HEK293 (cell line): Measurements from ENCODE around the gene LHX6.
A peak's percentile ranks its signal among the peaks of the same experiment; 100 is the strongest.

Source experiments
- CTCF ChIA-PET: fragments of 350-600 bp; formaldehyde crosslinking; extraction: SDS; loops from one replicate; lab custom pipeline; 2021; ENCODE audit warnings: antibody characterized with exemption; lab: Yijun Ruan, JAX
- POLR2A ChIA-PET: fragments of 300-600 bp; formaldehyde crosslinking; extraction: SDS; loops from one replicate; lab custom pipeline; 2020; ENCODE audit warnings: antibody characterized with exemption, inconsistent platforms; lab: Yijun Ruan, JAX
- H3K27ac ChIP-seq: fragments of 200-500 bp; sonication (Bioruptor generic); 2 replicates; pipeline ENCODE4 v1.5.1; 2014; ENCODE audit warnings: low read depth, low read length, control low read depth, inconsistent platforms; ENCODE audit errors: extremely low read depth
- H3K36me3 ChIP-seq, 2 experiments: fragments of 200-500 bp in 1 of 2; sonication (Bioruptor generic) in 1 of 2; 1 replicate in 1 of 2; 2 replicates in 1 of 2; pipeline ENCODE4 v1.5.1; 2014 to 2017; ENCODE audit warnings: inconsistent platforms in 2 of 2, low read length in 2 of 2; ENCODE audit not compliant: control insufficient read depth in 2 of 2, insufficient read depth in 1 of 2
- H3K4me1 ChIP-seq: fragments of 200-500 bp; sonication (Bioruptor generic); 2 replicates; pipeline ENCODE4 v1.5.1; 2014; ENCODE audit warnings: mild to moderate bottlenecking, low read length, inconsistent platforms; ENCODE audit not compliant: control insufficient read depth, insufficient read depth
- H3K4me3 ChIP-seq: 2 replicates; pipeline ENCODE4 v1.5.1; 2011; ENCODE audit warnings: low read depth, mild to moderate bottlenecking, control low read depth, low read length, moderate library complexity
- H3K9me3 ChIP-seq: fragments of 200-500 bp; sonication (Bioruptor generic); 2 replicates; pipeline ENCODE4 v1.5.1; 2014; ENCODE audit warnings: low read depth, low read length, inconsistent platforms; ENCODE audit not compliant: control insufficient read depth, insufficient read depth
- EGR2 ChIP-seq: fragments of 450-650 bp; formaldehyde crosslinking; IDR thresholded peaks from 2 replicates; pipeline ENCODE4 v1.5.1; 2016; ENCODE audit warnings: low read depth, missing biosample characterization, missing genetic modification characterization
- GLIS1 ChIP-seq: fragments of 450-650 bp; formaldehyde crosslinking; IDR thresholded peaks from 2 replicates; pipeline ENCODE4 v1.5.1; 2016; ENCODE audit warnings: missing biosample characterization, missing genetic modification characterization
- GLIS2 ChIP-seq: fragments of 450-650 bp; formaldehyde crosslinking; IDR thresholded peaks from 2 replicates; pipeline ENCODE4 v1.5.1; 2016; ENCODE audit warnings: missing biosample characterization, missing genetic modification characterization
- IKZF3 ChIP-seq: fragments of 450-650 bp; IDR thresholded peaks from 2 replicates; pipeline ENCODE4 v1.5.0; 2018; ENCODE audit warnings: missing biosample characterization, mild to moderate bottlenecking, missing genetic modification characterization, moderate library complexity
- MYNN ChIP-seq: fragments of 450-650 bp; formaldehyde crosslinking; IDR thresholded peaks from 2 replicates; pipeline ENCODE4 v1.5.1; 2016; ENCODE audit warnings: missing biosample characterization, missing genetic modification characterization, borderline replicate concordance
- SP2 ChIP-seq: fragments of 450-650 bp; formaldehyde crosslinking; IDR thresholded peaks from 2 replicates; pipeline ENCODE4 v1.5.1; 2016; ENCODE audit warnings: missing biosample characterization, missing genetic modification characterization
- SP7 ChIP-seq: fragments of 450-650 bp; formaldehyde crosslinking; IDR thresholded peaks from 2 replicates; pipeline ENCODE4 v1.5.1; 2016; ENCODE audit warnings: missing biosample characterization, missing genetic modification characterization
- WT1 ChIP-seq: fragments of 450-650 bp; formaldehyde crosslinking; IDR thresholded peaks from 2 replicates; pipeline ENCODE4 v1.5.1; 2016; ENCODE audit warnings: missing biosample characterization, missing genetic modification characterization
- YY2 ChIP-seq: fragments of 450-650 bp; formaldehyde crosslinking; IDR thresholded peaks from 2 replicates; pipeline ENCODE4 v1.5.1; 2016; ENCODE audit warnings: missing biosample characterization, missing genetic modification characterization
- ZNF202 ChIP-seq: fragments of 450-650 bp; formaldehyde crosslinking; IDR thresholded peaks from 2 replicates; pipeline ENCODE4 v1.5.1; 2016; ENCODE audit warnings: missing biosample characterization, missing genetic modification characterization, borderline replicate concordance
- ZNF266 ChIP-seq: fragments of 450-650 bp; formaldehyde crosslinking; IDR thresholded peaks from 2 replicates; pipeline ENCODE4 v1.5.1; 2016; ENCODE audit warnings: missing biosample characterization, missing genetic modification characterization, low read depth
- ZNF433 ChIP-seq: fragments of 450-650 bp; formaldehyde crosslinking; IDR thresholded peaks from 2 replicates; pipeline ENCODE4 v1.5.1; 2016; ENCODE audit warnings: missing biosample characterization, missing genetic modification characterization, low read depth
- ZNF549 ChIP-seq: fragments of 450-650 bp; IDR thresholded peaks from 2 replicates; pipeline ENCODE4 v1.5.1; 2018; ENCODE audit warnings: missing biosample characterization, missing genetic modification characterization, mild to moderate bottlenecking, inconsistent platforms, moderate library complexity
- ZNF561 ChIP-seq: fragments of 450-650 bp; IDR thresholded peaks from 2 replicates; pipeline ENCODE4 v1.5.1; 2018; ENCODE audit warnings: missing biosample characterization, missing genetic modification characterization, borderline replicate concordance
- ZNF600 ChIP-seq: fragments of 450-650 bp; formaldehyde crosslinking; IDR thresholded peaks from 2 replicates; pipeline ENCODE4 v1.5.1; 2016; ENCODE audit warnings: missing biosample characterization, missing genetic modification characterization
- ZNF658 ChIP-seq: fragments of 450-650 bp; formaldehyde crosslinking; IDR thresholded peaks from 2 replicates; pipeline ENCODE4; 2016; ENCODE audit warnings: missing biosample characterization, missing genetic modification characterization
- ZNF670 ChIP-seq: fragments of 450-650 bp; formaldehyde crosslinking; IDR thresholded peaks from 2 replicates; pipeline ENCODE4 v1.5.1; 2016; ENCODE audit warnings: missing biosample characterization, missing genetic modification characterization, low read depth
- ZNF701 ChIP-seq: fragments of 450-650 bp; formaldehyde crosslinking; IDR thresholded peaks from 2 replicates; pipeline ENCODE4 v1.5.1; 2016; ENCODE audit warnings: missing biosample characterization, missing genetic modification characterization
- ZNF707 ChIP-seq: fragments of 450-650 bp; formaldehyde crosslinking; IDR thresholded peaks from 2 replicates; pipeline ENCODE4 v1.5.1; 2016; ENCODE audit warnings: missing biosample characterization, missing genetic modification characterization
- ZNF785 ChIP-seq: fragments of 450-650 bp; formaldehyde crosslinking; IDR thresholded peaks from 2 replicates; pipeline ENCODE4 v1.5.1; 2016; ENCODE audit warnings: missing biosample characterization, missing genetic modification characterization
- TF ChIP-seq, protein P1 (sequence below): IDR thresholded peaks from 2 replicates; pipeline ENCODE4 v1.6.1; 2011; ENCODE audit warnings: mild to moderate bottlenecking, low read depth, low read length, borderline replicate concordance
- TF ChIP-seq, protein P2 (sequence below): fragments of 450-650 bp; formaldehyde crosslinking; IDR thresholded peaks from 2 replicates; pipeline ENCODE4 v1.5.1; 2016; ENCODE audit warnings: missing biosample characterization, missing genetic modification characterization
- TF ChIP-seq, protein P3 (sequence below): fragments of 450-650 bp; formaldehyde crosslinking; IDR thresholded peaks from 2 replicates; pipeline ENCODE4 v1.5.1; 2016; ENCODE audit warnings: missing biosample characterization, missing genetic modification characterization
- TF ChIP-seq, protein P4 (sequence below): fragments of 450-650 bp; IDR thresholded peaks from 2 replicates; pipeline ENCODE4 v1.5.1; 2018; ENCODE audit warnings: missing biosample characterization, mild to moderate bottlenecking, missing genetic modification characterization

LHX6 gene

DNA sequence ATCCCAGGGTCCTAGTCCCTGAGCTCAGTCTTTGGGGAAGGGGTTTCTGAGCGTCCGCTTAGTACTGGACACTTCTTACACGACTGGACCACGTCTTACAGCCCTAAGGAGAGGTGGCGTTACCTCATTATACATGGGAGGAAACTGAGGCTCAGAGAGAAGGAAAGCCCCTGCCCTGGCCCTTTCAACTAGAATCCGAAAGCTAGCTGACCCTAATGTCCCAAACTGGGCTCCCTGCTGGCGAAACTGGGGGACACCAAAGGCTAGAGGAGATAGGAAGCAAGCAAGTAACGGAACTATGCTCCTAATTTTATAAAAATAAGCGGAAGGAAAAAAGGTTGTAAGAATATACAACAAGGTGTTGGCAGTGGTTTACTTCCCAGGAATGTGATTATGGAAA, 14.2 kb downstream of the LHX6 start:
- H3K36me3 ChIP-seq = no peaks in the 10 kb centered on the region
- H3K4me3 ChIP-seq = peak overlapping the region; percentile 48
- TF ChIP-seq, protein P1, sequence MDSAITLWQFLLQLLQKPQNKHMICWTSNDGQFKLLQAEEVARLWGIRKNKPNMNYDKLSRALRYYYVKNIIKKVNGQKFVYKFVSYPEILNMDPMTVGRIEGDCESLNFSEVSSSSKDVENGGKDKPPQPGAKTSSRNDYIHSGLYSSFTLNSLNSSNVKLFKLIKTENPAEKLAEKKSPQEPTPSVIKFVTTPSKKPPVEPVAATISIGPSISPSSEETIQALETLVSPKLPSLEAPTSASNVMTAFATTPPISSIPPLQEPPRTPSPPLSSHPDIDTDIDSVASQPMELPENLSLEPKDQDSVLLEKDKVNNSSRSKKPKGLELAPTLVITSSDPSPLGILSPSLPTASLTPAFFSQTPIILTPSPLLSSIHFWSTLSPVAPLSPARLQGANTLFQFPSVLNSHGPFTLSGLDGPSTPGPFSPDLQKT = no peak
- no peak for TF ChIP-seq ZNF561 (tag by site-specific recombination)
- no peak for TF ChIP-seq ZNF658 (tag by site-specific recombination)
- TF ChIP-seq ZNF202 (tag by site-specific recombination) = no peak
- TF ChIP-seq, protein P2, sequence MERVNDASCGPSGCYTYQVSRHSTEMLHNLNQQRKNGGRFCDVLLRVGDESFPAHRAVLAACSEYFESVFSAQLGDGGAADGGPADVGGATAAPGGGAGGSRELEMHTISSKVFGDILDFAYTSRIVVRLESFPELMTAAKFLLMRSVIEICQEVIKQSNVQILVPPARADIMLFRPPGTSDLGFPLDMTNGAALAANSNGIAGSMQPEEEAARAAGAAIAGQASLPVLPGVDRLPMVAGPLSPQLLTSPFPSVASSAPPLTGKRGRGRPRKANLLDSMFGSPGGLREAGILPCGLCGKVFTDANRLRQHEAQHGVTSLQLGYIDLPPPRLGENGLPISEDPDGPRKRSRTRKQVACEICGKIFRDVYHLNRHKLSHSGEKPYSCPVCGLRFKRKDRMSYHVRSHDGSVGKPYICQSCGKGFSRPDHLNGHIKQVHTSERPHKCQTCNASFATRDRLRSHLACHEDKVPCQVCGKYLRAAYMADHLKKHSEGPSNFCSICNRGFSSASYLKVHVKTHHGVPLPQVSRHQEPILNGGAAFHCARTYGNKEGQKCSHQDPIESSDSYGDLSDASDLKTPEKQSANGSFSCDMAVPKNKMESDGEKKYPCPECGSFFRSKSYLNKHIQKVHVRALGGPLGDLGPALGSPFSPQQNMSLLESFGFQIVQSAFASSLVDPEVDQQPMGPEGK (tag by site-specific recombination) = 0 out of 2 replicates have a peak, but pooled peaks have one; percentile 1
- TF ChIP-seq, protein P3, sequence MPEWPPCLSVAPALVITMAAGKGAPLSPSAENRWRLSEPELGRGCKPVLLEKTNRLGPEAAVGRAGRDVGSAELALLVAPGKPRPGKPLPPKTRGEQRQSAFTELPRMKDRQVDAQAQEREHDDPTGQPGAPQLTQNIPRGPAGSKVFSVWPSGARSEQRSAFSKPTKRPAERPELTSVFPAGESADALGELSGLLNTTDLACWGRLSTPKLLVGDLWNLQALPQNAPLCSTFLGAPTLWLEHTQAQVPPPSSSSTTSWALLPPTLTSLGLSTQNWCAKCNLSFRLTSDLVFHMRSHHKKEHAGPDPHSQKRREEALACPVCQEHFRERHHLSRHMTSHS (tag by site-specific recombination) = no peak
- CTCF ChIA-PET = interaction anchor here (0.7 to 0.9 kb wide), 2 partner anchors 38 to 136 kb away, joined by 3 read pairs; no protein-coding TSS in a partner anchor
- H3K27ac ChIP-seq = no peak overlapping the region
- no peaks in the 10 kb centered on the region for H3K9me3 ChIP-seq
- POLR2A ChIA-PET = interaction anchor here (0.9 to 1.5 kb wide), 6 partner anchors 8 to 57 kb away, joined by 4 to 8 read pairs (median 4); partner anchors contain the start of genes LHX6, MORN5, MRRF and RBM18
- H3K4me1 ChIP-seq = no peaks in the 10 kb centered on the region

DNA sequence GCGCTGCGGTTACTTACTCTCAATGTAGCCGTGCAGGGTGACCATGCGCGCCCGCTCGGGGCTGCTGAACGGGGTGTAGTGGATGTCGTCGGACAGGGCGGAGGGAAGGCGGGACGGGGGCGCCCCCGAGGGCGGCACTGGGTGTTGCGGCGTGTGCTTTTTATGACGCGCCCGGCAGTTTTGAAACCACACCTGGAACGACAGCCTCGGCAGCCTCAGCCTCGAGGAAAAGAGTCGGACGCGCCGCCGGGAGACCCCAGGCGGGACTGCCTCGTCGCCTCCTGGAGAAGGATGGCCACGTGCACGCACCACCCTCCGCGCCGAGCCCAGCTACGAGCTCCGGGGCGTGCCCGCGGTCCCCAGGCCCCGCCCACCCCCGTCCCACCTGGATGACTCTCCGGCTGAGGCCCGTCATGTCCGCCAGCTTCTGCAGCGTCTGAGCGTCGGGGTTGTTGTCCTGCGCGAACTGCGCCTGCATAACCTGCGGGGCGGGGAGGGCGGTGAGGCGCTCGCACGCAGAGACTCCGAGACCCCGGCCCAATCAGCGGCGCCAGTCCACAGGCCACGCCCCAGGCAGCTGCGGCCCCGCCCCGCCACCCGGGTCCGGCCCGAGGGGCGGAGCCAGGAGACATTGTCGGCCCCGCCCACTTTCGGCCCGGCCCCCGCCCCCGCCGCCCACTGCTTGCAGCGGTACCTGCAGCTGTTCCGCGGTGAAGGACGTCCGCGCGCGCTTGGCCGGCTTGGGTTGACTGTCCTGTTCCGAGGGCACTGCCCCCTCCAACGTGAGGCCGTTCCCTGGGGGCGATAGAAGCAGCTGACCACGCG, 15.0 kb downstream of the LHX6 start:
- no peaks in the 10 kb centered on the region for H3K9me3 ChIP-seq
- CTCF ChIA-PET = interaction anchor here (0.7 to 0.9 kb wide), 2 partner anchors 39 to 137 kb away, joined by 3 read pairs; no protein-coding TSS in a partner anchor
- no peaks in the 10 kb centered on the region for H3K4me1 ChIP-seq
- no peak overlapping the region for H3K27ac ChIP-seq
- peak overlapping the region; percentile 48 for H3K4me3 ChIP-seq
- no peaks in the 10 kb centered on the region for H3K36me3 ChIP-seq
- POLR2A ChIA-PET = interaction anchor here (0.6 to 1.5 kb wide), 7 partner anchors 9 to 1251 kb away, joined by 4 to 8 read pairs (median 5); partner anchors contain the start of genes LHX6, MORN5, MRRF and RBM18
- TF ChIP-seq SP7 (tag by site-specific recombination) (no peak), ZNF600 (tag by site-specific recombination) (0 out of 2 replicates have a peak, but pooled peaks have one; percentile 57), IKZF3 (tag by site-specific recombination) (no peak), WT1 (tag by site-specific recombination) (no peak), ZNF549 (no peak), ZNF670 (tag by site-specific recombination) (no peak), GLIS1 (tag by site-specific recombination) (no peak; the same call in 1 of the 2 replicates), SP2 (peak; percentile 63), ZNF266 (tag by site-specific recombination) (no peak), ZNF785 (tag by site-specific recombination) (no peak), GLIS2 (no peak), EGR2 (tag by site-specific recombination) (0 out of 2 replicates have a peak, but pooled peaks have one; percentile 57), ZNF701 (tag by site-specific recombination) (no peak), YY2 (tag by site-specific recombination) (no peak), ZNF707 (tag by site-specific recombination) (no peak), MYNN (tag by site-specific recombination) (no peak), ZNF433 (tag by site-specific recombination) (no peak)
- TF ChIP-seq, protein P4, sequence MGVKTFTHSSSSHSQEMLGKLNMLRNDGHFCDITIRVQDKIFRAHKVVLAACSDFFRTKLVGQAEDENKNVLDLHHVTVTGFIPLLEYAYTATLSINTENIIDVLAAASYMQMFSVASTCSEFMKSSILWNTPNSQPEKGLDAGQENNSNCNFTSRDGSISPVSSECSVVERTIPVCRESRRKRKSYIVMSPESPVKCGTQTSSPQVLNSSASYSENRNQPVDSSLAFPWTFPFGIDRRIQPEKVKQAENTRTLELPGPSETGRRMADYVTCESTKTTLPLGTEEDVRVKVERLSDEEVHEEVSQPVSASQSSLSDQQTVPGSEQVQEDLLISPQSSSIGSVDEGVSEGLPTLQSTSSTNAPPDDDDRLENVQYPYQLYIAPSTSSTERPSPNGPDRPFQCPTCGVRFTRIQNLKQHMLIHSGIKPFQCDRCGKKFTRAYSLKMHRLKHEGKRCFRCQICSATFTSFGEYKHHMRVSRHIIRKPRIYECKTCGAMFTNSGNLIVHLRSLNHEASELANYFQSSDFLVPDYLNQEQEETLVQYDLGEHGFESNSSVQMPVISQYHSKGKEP (tag by site-specific recombination) = peak; percentile 70; the same call in 1 of the 2 replicates
- TF ChIP-seq, protein P2 (tag by site-specific recombination) = peak; percentile 58
